Chondrocyte (in vitro differentiated cells): Measurements from ENCODE around the gene KIAA0513. TPM values are rescaled to one million over a fixed set of nuclear protein-coding genes. Genes with fewer than 3 reads are reported as not detected.

Source experiments
- DNase-seq: peaks from one replicate; pipeline ENCODE4 v3.0.0; 2021; ENCODE audit warnings: mixed read lengths, low spot score
- H3K27ac Mint-ChIP-seq: one replicate; pipeline ENCODE4 v1.8.0; 2021; ENCODE audit warnings: mild to moderate bottlenecking, moderate library complexity, mixed read lengths; ENCODE audit not compliant: unreplicated experiment
- H3K27me3 Mint-ChIP-seq: 2 replicates; pipeline ENCODE4 v1.8.0; 2021; ENCODE audit warnings: low read depth, mixed read lengths
- H3K36me3 Mint-ChIP-seq: 2 replicates; pipeline ENCODE4 v1.8.0; 2021; ENCODE audit warnings: low read depth, mixed read lengths
- H3K4me1 Mint-ChIP-seq: 2 replicates; pipeline ENCODE4 v1.8.0; 2021; ENCODE audit warnings: low read depth, mild to moderate bottlenecking, mixed read lengths
- H3K4me3 Mint-ChIP-seq: one replicate; pipeline ENCODE4 v1.8.0; 2021; ENCODE audit warnings: mild to moderate bottlenecking, moderate library complexity, mixed read lengths; ENCODE audit not compliant: unreplicated experiment
- H3K9me3 Mint-ChIP-seq: 2 replicates; pipeline ENCODE4 v1.8.0; 2021; ENCODE audit warnings: low read depth, mixed read lengths
- total RNA-seq: library from RNA; stranded (reverse); gene quantifications from 3 replicates; pipeline ENCODE4 v1.2.1, GENCODE V29; 2021
- TF ChIP-seq, protein P1 (sequence below): fragments of 200-600 bp; sonication (generic); IDR thresholded peaks from 2 replicates; pipeline ENCODE4 v1.5.0; 2021; ENCODE audit warnings: antibody characterized with exemption, mild to moderate bottlenecking, moderate library complexity

Gene KIAA0513
- total RNA-seq, 1 donor from 2014 or later = 11.6 TPM

DNA sequence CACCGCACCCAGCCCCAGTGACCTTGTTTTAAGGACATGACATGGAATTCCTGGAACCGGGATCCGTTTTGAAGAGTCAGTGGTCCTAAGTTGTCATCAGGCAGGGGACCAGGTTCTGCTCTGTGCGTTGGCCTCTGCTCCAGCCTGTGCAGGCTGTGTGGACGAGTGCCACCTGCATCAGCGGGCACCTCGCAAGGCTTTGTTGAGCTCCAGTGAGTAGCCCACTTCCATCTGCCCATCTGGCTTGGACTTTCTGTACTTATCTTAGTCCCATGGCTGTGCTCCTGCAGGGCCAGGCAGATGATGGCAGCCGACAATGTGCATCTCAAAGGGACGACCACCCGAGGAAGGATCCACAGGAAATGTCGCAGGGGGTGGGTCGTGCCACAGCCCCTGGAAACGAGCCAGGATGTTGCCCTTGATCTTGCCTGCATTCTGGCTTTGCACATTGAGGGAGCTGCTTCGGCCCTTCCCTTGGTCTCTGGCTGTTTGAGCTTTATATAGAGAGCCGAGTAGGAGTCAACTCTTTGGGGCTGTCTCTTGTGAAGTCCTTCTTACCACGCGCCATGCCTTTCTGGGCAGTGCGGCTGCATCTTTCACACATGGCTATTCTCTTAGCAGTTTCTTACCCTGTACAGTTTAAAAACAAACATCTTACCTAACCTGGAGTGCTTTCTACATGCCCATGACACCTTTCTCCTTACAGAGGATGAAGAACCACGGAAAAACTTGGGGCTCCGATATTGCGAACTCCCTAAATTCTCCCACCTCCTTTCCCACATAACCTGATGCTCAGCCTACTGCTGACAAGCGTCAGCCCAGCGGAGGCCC, 18.3 kb downstream of the KIAA0513 start:
- Mint-ChIP-seq H3K4me3 (no peak overlapping the region), H3K36me3 (peaks cover 4% of the 10 kb centered on the region), H3K27me3 (peaks cover 2% of the 10 kb centered on the region), H3K4me1 (peaks cover 6% of the 10 kb centered on the region), H3K27ac (no peak overlapping the region), H3K9me3 (no peaks in the 10 kb centered on the region)
- TF ChIP-seq, protein P1, sequence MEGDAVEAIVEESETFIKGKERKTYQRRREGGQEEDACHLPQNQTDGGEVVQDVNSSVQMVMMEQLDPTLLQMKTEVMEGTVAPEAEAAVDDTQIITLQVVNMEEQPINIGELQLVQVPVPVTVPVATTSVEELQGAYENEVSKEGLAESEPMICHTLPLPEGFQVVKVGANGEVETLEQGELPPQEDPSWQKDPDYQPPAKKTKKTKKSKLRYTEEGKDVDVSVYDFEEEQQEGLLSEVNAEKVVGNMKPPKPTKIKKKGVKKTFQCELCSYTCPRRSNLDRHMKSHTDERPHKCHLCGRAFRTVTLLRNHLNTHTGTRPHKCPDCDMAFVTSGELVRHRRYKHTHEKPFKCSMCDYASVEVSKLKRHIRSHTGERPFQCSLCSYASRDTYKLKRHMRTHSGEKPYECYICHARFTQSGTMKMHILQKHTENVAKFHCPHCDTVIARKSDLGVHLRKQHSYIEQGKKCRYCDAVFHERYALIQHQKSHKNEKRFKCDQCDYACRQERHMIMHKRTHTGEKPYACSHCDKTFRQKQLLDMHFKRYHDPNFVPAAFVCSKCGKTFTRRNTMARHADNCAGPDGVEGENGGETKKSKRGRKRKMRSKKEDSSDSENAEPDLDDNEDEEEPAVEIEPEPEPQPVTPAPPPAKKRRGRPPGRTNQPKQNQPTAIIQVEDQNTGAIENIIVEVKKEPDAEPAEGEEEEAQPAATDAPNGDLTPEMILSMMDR = no peak
- DNase-seq = no peak

DNA sequence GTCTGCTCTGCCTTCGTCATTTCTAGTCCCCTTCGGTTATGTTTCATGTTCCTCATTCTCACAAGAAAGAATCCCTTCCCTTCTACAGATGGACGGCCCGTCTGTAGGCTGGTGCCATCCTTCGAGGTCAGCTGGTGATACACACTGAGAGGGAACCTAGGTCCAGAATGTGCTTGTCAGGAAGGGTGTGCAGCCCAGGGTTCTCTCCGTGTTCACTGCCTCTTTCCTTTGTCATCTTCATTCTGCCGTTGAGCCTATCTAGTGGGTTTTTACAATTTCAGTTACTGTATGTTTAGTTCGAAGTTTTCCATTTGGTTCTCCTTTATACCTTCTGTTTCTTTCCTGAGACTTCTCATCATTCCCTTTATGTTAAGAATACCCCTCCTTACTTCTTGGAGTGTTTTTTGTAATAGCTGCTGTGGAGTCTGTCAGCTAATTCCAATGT, 18.9 kb downstream of the KIAA0513 start:
- peaks cover 6% of the 10 kb centered on the region for H3K4me1 Mint-ChIP-seq
- H3K4me3 Mint-ChIP-seq = no peak overlapping the region
- peaks cover 2% of the 10 kb centered on the region for H3K27me3 Mint-ChIP-seq
- TF ChIP-seq, protein P1 = no peak
- no peak for DNase-seq
- H3K27ac Mint-ChIP-seq = no peak overlapping the region
- peaks cover 4% of the 10 kb centered on the region for H3K36me3 Mint-ChIP-seq
- no peaks in the 10 kb centered on the region for H3K9me3 Mint-ChIP-seq

DNA sequence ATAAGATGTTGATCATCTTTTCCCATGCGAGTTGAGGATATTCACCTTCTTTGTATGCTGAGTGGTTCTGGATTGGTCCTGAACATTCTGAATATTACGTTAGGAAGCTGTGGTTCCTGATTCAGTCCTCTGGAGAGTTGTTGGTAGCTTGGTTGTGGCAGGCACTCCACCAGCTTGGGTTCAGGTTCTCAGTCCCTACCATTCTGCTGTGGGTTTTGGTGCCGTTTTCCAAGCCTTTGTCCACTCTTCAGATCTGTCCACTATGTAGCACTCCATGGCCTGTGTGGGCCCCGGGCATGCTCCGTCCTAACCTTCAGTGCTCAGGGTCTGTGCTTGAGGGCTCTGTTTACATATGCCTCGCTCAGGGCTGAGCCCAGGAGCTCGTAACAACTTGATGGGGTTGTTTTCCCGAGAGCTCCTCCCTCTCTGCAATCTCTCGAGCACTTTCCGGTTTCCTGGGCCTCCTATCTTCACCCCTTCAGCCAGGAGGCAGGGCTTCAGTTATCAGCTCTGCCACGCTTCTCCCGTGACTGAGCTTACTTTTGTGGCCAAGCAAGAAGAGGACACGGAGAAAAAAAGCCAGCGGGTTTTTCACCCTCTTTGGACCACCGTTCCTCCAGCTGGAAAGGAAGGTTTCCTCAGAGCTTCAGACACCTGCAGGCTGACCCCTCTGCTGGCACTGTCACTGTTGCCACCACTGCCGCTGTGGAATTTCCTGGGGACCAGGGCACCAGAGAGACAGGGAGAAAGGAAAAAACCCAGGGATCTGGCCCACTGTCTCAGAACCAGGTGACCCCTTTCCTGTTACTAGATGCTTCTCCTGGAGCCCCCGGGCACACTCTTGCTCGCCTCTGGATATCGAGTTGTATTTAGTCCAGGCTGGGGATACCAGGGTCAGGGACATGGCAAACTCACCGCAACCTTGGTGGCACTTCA, 19.6 kb downstream of the KIAA0513 start:
- Mint-ChIP-seq H3K36me3 (peaks cover 4% of the 10 kb centered on the region), H3K4me3 (no peak overlapping the region), H3K27ac (no peak overlapping the region), H3K27me3 (peaks cover 2% of the 10 kb centered on the region), H3K9me3 (no peaks in the 10 kb centered on the region), H3K4me1 (peaks cover 6% of the 10 kb centered on the region)
- TF ChIP-seq, protein P1 = no peak
- DNase-seq = no peak

DNA sequence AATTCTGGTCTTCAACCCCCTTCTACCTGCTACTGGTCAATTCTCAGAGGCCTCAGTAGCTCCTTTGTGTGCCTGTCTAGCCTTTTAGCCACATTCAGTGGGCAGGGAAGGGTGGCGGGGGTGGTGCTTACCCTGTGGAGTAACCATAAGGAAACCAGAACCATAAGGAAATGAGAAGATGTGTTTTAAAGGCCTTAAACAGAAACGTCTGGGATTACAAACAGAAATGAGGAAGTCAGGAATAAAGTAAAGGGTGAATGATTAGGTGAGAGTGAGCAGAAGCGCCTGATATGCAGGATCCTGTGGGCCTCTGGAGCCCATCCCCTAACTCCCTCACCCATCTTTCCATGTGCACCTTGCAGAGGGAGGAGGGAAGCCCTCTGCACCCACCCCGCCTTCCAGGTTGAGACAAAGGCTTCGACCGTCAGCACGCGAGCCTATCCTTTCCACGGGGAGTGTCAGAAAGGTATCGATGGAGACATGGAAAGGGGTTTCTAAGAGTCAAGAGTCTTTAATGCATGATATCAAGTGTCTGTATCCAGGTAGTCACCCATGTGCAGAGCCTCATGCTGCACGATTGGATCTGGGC, 20.4 kb downstream of the KIAA0513 start:
- DNase-seq = no peak
- H3K36me3 Mint-ChIP-seq = peaks cover 4% of the 10 kb centered on the region
- H3K4me1 Mint-ChIP-seq = peaks cover 6% of the 10 kb centered on the region
- H3K27me3 Mint-ChIP-seq = peaks cover 2% of the 10 kb centered on the region
- no peak overlapping the region for H3K4me3 Mint-ChIP-seq
- no peaks in the 10 kb centered on the region for H3K9me3 Mint-ChIP-seq
- no peak overlapping the region for H3K27ac Mint-ChIP-seq
- TF ChIP-seq, protein P1 = no peak
